PC-3 (cell line): ENCODE results near the gene QARS1.

Source experiments
- CTCF ChIP-seq: fragments of 300-600 bp; sonication (generic); conservative IDR thresholded peaks from 2 replicates; pipeline ENCODE4 v1.5.1; 2017; ENCODE audit warnings: antibody characterized with exemption, low read depth, mild to moderate bottlenecking, low read length
- EZH2 ChIP-seq: fragments of 300-600 bp; sonication (generic); IDR thresholded peaks from one replicate; pipeline ENCODE4 v1.6.1; 2017; ENCODE audit warnings: antibody characterized with exemption, mild to moderate bottlenecking, low read length; ENCODE audit not compliant: unreplicated experiment

GRCh38 chr3:49148159-49148558, 43.6 kb upstream of the QARS1 start:
- TF ChIP-seq CTCF = no peak
- TF ChIP-seq EZH2 = no peak
